SK-N-SH (cell line): ENCODE results near the gene ATG16L1. TPM values are rescaled to one million over a fixed set of nuclear protein-coding genes. Genes with fewer than 3 reads are reported as not detected.

ENCODE experiments used
- CTCF ChIA-PET: fragments of 300-600, 350-600 bp; formaldehyde crosslinking; extraction: SDS; loops from one replicate; lab custom pipeline; 2021; lab: Yijun Ruan, JAX
- POLR2A ChIA-PET: fragments of 350-600 bp; sonication (Branson Sonifier 250); formaldehyde crosslinking; extraction: SDS; loops from one replicate; lab custom pipeline; 2020; ENCODE audit warnings: antibody characterized with exemption, inconsistent platforms; lab: Yijun Ruan, JAX
- DNase-seq: peaks from one replicate; pipeline ENCODE4 v3.0.0; 2012
- H2AFZ ChIP-seq: fragments of 200-600 bp; sonication (generic); 2 replicates; pipeline ENCODE4 v1.8.1; 2016; ENCODE audit warnings: antibody characterized with exemption, mild to moderate bottlenecking, low read depth
- H3F3A ChIP-seq: fragments of 200-600 bp; sonication (generic); replicated peaks from 2 replicates; pipeline ENCODE3; 2016; ENCODE audit warnings: antibody characterized with exemption, mild to moderate bottlenecking; ENCODE audit not compliant: insufficient read depth
- H3K27ac ChIP-seq, 2 experiments: fragments of 200-500 bp in 1 of 2; fragments of 200-600 bp in 1 of 2; sonication (Bioruptor generic) in 1 of 2; sonication (generic), shearing (Covaris generic) in 1 of 2; 2 replicates each; pipeline versions ENCODE4 v1.5.1 to v1.6.1; 2014 to 2016; ENCODE audit warnings: low read depth in 2 of 2, inconsistent platforms in 1 of 2, low read length in 1 of 2, mild to moderate bottlenecking in 1 of 2, mixed read lengths in 1 of 2
- H3K27me3 ChIP-seq: fragments of 200-600 bp; sonication (generic), shearing (Covaris generic); 2 replicates; pipeline ENCODE4 v1.6.1; 2016; ENCODE audit warnings: mixed run types; ENCODE audit not compliant: insufficient read depth
- H3K36me3 ChIP-seq, 2 experiments: fragments of 200-500 bp in 1 of 2; fragments of 200-600 bp in 1 of 2; sonication (Bioruptor generic) in 1 of 2; sonication (generic) in 1 of 2; replicated peaks in 1 of 2; 2 replicates each; pipeline versions ENCODE3 to v1.5.1; 2014 to 2016; ENCODE audit warnings: low read length in 1 of 2, mild to moderate bottlenecking in 1 of 2; ENCODE audit not compliant: insufficient read depth in 2 of 2, control insufficient read depth in 1 of 2
- H3K4me1 ChIP-seq, 2 experiments: fragments of 200-500 bp in 1 of 2; fragments of 200-600 bp in 1 of 2; sonication (Bioruptor generic) in 1 of 2; sonication (generic), shearing (Covaris generic) in 1 of 2; 2 replicates each; pipeline versions ENCODE4 v1.5.1 to v1.6.1; 2014 to 2016; ENCODE audit warnings: low read depth in 1 of 2, low read length in 1 of 2, mixed run types in 1 of 2; ENCODE audit not compliant: insufficient read depth in 2 of 2, control insufficient read depth in 1 of 2
- H3K4me2 ChIP-seq: fragments of 200-600 bp; sonication (generic), shearing (Covaris generic); 2 replicates; pipeline ENCODE4 v1.6.1; 2017; ENCODE audit warnings: mixed run types
- H3K4me3 ChIP-seq, 2 experiments: fragments of 200-500 bp in 1 of 2; fragments of 200-600 bp in 1 of 2; sonication (Bioruptor generic) in 1 of 2; sonication (generic), shearing (Covaris generic) in 1 of 2; 2 replicates each; pipeline versions ENCODE4 v1.5.1 to v1.8.1; 2014 to 2016; ENCODE audit warnings: low read depth in 2 of 2, inconsistent platforms in 1 of 2, low read length in 1 of 2, mild to moderate bottlenecking in 1 of 2, mixed read lengths in 1 of 2, moderate library complexity in 1 of 2
- H3K79me2 ChIP-seq: fragments of 200-600 bp; sonication (generic); 2 replicates; pipeline ENCODE4 v1.8.1; 2017; ENCODE audit warnings: mild to moderate bottlenecking; ENCODE audit not compliant: insufficient read depth
- H3K9ac ChIP-seq: fragments of 200-600 bp; sonication (generic); 2 replicates; pipeline ENCODE4 v1.6.1; 2017; ENCODE audit warnings: mixed run types
- H3K9me2 ChIP-seq: fragments of 200-600 bp; sonication (generic); 2 replicates; pipeline ENCODE4 v1.6.1; 2017; ENCODE audit warnings: mixed run types
- H3K9me3 ChIP-seq: fragments of 200-600 bp; sonication (generic); 2 replicates; pipeline ENCODE4 v1.6.1; 2017; ENCODE audit warnings: mixed run types, mild to moderate bottlenecking, moderate library complexity
- H4K20me1 ChIP-seq: fragments of 200-600 bp; sonication (generic); 2 replicates; pipeline ENCODE4 v1.6.1; 2017; ENCODE audit warnings: mild to moderate bottlenecking, mixed run types; ENCODE audit not compliant: insufficient read depth
- ELF1 ChIP-seq: IDR thresholded peaks from 2 replicates; pipeline ENCODE4 v1.4.0; 2012
- EZH2phosphoT487 ChIP-seq: fragments of 200-600 bp; sonication (generic); IDR thresholded peaks from 2 replicates; pipeline ENCODE4 v1.6.1; 2017; ENCODE audit warnings: low read depth, mixed run types, mild to moderate bottlenecking, antibody characterized with exemption, moderate library complexity, borderline replicate concordance
- GABPA ChIP-seq: IDR thresholded peaks from 2 replicates; pipeline ENCODE4 v1.4.0; 2012; ENCODE audit warnings: low read depth, mild to moderate bottlenecking
- GATA2 ChIP-seq: sonication (generic); formaldehyde crosslinking; IDR thresholded peaks from 2 replicates; pipeline ENCODE4 v1.5.0; 2020; ENCODE audit warnings: mild to moderate bottlenecking, missing genetic modification reagents
- MEF2A ChIP-seq: IDR thresholded peaks from 2 replicates; pipeline ENCODE4 v1.4.0; 2012; ENCODE audit warnings: low read depth, borderline replicate concordance
- MXI1 ChIP-seq: IDR thresholded peaks from 2 replicates; pipeline ENCODE4 v1.6.1; 2012; ENCODE audit warnings: mild to moderate bottlenecking, low read depth, low read length, improper control_type of control experiment
- NFIC ChIP-seq: IDR thresholded peaks from 2 replicates; pipeline ENCODE4 v1.4.0; 2012; ENCODE audit warnings: borderline replicate concordance
- NRF1 ChIP-seq: IDR thresholded peaks from 2 replicates; pipeline ENCODE4 v1.6.1; 2012; ENCODE audit warnings: low read depth, mild to moderate bottlenecking, low read length
- RAD21 ChIP-seq: IDR thresholded peaks from 2 replicates; pipeline ENCODE4 v1.6.1; 2012; ENCODE audit warnings: mild to moderate bottlenecking, low read length
- RXRA ChIP-seq: IDR thresholded peaks from 2 replicates; pipeline ENCODE4 v1.4.0; 2012; ENCODE audit warnings: low read depth, mild to moderate bottlenecking, borderline replicate concordance
- SMC3 ChIP-seq: IDR thresholded peaks from 2 replicates; pipeline ENCODE4 v1.6.1; 2012; ENCODE audit warnings: low read depth, low read length, improper control_type of control experiment
- TAF1 ChIP-seq: IDR thresholded peaks from 2 replicates; pipeline ENCODE4 v1.6.1; 2012; ENCODE audit warnings: low read depth, mild to moderate bottlenecking, low read length, moderate library complexity, borderline replicate concordance
- TEAD4 ChIP-seq: IDR thresholded peaks from 2 replicates; pipeline ENCODE4 v1.4.0; 2012; ENCODE audit warnings: mild to moderate bottlenecking, borderline replicate concordance; ENCODE audit not compliant: insufficient read depth
- WGBS: methylation state at CpG from one replicate; pipeline ENCODE4 v1.1.6; 2017; ENCODE audit warnings: low lambda C conversion rate; 5-methylcytosine and 5-hydroxymethylcytosine counted together
- polyA plus RNA-seq, 3 experiments: library from polyadenylated mRNA; depleted of rRNA; stranded (reverse); fragments of >200 nt; gene quantifications; 2 replicates each; pipeline ENCODE4 v1.2.3, GENCODE V29; 2012
- TF ChIP-seq, protein P1 (sequence below): fragments of 150-350 bp; IDR thresholded peaks from 2 replicates; pipeline ENCODE4 v1.6.1; 2016; ENCODE audit warnings: mild to moderate bottlenecking, low read depth, low read length
- TF ChIP-seq, protein P2 (sequence below): IDR thresholded peaks from 2 replicates; pipeline ENCODE4 v1.4.0; 2012; ENCODE audit warnings: low read depth, borderline replicate concordance
- TF ChIP-seq, protein P3 (sequence below): fragments of 200-600 bp; sonication (generic); IDR thresholded peaks from 2 replicates; pipeline ENCODE4 v1.6.1; 2017; ENCODE audit warnings: antibody characterized with exemption, mild to moderate bottlenecking, moderate library complexity
- TF ChIP-seq, protein P4 (sequence below): IDR thresholded peaks from 2 replicates; pipeline ENCODE4 v1.4.0; 2012; ENCODE audit warnings: low read depth

ATG16L1 gene
- polyA plus RNA-seq, 1 of the 3 experiments (the other 2 are of a cell fraction) = 22.2 TPM

DNA sequence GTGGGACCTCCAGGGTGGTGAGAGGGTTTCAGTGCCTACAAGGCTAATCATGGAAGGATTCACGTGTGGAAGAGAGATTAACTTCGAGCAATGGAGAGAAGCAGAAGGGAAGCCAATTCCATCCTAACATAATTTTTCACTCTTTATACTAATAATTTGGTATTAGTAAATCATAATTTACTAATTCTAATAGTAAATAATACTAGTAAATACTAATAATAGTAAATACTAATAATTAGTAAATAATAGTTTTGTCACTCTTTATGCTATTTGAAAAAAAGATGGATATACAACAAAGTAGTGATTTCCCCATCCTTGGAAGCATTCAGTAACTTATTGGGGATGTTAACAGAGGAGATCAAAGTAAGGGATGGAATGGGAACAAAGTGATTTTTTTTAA, 49.8 kb downstream of the ATG16L1 start:
- Histone ChIP-seq H3K27ac (no peak overlapping the region), H3K4me2 (no peak overlapping the region), H3K4me3 (no peak overlapping the region), H3K27me3 (no peaks in the 10 kb centered on the region), H3K9me2 (no peaks in the 10 kb centered on the region), H3K36me3 (no peaks in the 10 kb centered on the region), H3K4me1 (no peaks in the 10 kb centered on the region), H3K79me2 (no peaks in the 10 kb centered on the region), H3F3A (no peaks in the 10 kb centered on the region), H4K20me1 (no peaks in the 10 kb centered on the region), H3K9me3 (no peaks in the 10 kb centered on the region), H2AFZ (no peak overlapping the region), H3K9ac (no peak overlapping the region)
- TF ChIP-seq TAF1 (no peak), GATA2 (CRISPR knock-in tag) (no peak), SMC3 (no peak), NRF1 (no peak), NFIC (no peak), MEF2A (no peak), RXRA (no peak), TEAD4 (no peak), RAD21 (no peak), GABPA (no peak), ELF1 (no peak), MXI1 (no peak), EZH2phosphoT487 (no peak)
- TF ChIP-seq, protein P1, sequence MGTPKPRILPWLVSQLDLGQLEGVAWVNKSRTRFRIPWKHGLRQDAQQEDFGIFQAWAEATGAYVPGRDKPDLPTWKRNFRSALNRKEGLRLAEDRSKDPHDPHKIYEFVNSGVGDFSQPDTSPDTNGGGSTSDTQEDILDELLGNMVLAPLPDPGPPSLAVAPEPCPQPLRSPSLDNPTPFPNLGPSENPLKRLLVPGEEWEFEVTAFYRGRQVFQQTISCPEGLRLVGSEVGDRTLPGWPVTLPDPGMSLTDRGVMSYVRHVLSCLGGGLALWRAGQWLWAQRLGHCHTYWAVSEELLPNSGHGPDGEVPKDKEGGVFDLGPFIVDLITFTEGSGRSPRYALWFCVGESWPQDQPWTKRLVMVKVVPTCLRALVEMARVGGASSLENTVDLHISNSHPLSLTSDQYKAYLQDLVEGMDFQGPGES = no peak
- TF ChIP-seq, protein P2, sequence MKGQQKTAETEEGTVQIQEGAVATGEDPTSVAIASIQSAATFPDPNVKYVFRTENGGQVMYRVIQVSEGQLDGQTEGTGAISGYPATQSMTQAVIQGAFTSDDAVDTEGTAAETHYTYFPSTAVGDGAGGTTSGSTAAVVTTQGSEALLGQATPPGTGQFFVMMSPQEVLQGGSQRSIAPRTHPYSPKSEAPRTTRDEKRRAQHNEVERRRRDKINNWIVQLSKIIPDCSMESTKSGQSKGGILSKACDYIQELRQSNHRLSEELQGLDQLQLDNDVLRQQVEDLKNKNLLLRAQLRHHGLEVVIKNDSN = no peak
- TF ChIP-seq, protein P3, sequence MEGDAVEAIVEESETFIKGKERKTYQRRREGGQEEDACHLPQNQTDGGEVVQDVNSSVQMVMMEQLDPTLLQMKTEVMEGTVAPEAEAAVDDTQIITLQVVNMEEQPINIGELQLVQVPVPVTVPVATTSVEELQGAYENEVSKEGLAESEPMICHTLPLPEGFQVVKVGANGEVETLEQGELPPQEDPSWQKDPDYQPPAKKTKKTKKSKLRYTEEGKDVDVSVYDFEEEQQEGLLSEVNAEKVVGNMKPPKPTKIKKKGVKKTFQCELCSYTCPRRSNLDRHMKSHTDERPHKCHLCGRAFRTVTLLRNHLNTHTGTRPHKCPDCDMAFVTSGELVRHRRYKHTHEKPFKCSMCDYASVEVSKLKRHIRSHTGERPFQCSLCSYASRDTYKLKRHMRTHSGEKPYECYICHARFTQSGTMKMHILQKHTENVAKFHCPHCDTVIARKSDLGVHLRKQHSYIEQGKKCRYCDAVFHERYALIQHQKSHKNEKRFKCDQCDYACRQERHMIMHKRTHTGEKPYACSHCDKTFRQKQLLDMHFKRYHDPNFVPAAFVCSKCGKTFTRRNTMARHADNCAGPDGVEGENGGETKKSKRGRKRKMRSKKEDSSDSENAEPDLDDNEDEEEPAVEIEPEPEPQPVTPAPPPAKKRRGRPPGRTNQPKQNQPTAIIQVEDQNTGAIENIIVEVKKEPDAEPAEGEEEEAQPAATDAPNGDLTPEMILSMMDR = no peak
- TF ChIP-seq, protein P4, sequence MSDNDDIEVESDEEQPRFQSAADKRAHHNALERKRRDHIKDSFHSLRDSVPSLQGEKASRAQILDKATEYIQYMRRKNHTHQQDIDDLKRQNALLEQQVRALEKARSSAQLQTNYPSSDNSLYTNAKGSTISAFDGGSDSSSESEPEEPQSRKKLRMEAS = no peak
- no peak for DNase-seq
- ChIA-PET POLR2A (no interaction called here), CTCF (interaction anchor here (0.9 to 1.0 kb wide), 2 partner anchors 16 to 50 kb away, joined by 3 read pairs; no protein-coding TSS in a partner anchor)
- WGBS = 91% methylated on average over 2 of the region's 2 CpGs
